ENCODE data around the gene FYB2. TPM values are rescaled to one million over a fixed set of nuclear protein-coding genes. Genes with fewer than 3 reads are reported as not detected.

Gene FYB2
- 0.40 TPM for polyA plus RNA-seq (2013, experiment 1 of 2)
- not detected for polyA plus RNA-seq (2013, experiment 2 of 2)

- Histone ChIP-seq H3K4me3 (ENCODE audit: low read length) (peak within 1 kb of the TSS; percentile 34; the same call in 1 of the 2 replicates), H3K9me3 (ENCODE audit: insufficient read depth, low read depth, low read length) (0 out of 2 replicates have a peak, but pooled peaks cover 2% of the 10 kb centered on the region), H3K9ac (ENCODE audit: low read depth, low read length) (no peak within 1 kb of the TSS), H3K36me3 (ENCODE audit: insufficient read depth, low read length) (no peaks in the 10 kb centered on the region), H3K27ac (ENCODE audit: low read depth, low read length) (peak within 1 kb of the TSS; percentile 31; the same call in 1 of the 2 replicates), H3K4me1 (ENCODE audit: insufficient read depth, low read length) (peaks cover 15% of the 10 kb centered on the region; the same call in 1 of the 2 replicates), H3K27me3 (ENCODE audit: insufficient read depth, low read length) (peaks cover 7% of the 10 kb centered on the region; the same call in 1 of the 2 replicates)
- 30% methylated on average over 10 of the region's 10 CpGs for WGBS
Measured at GRCh38 chr1:56819387-56819899, at the start of gene FYB2. Gene FYB2, minus strand, starts transcription at chr1:56819404. Its CDS starts 114 bp downstream, at chr1:56819290.

- H3K9ac ChIP-seq (ENCODE audit: low read depth, low read length) = no peak overlapping the region
- H3K27ac ChIP-seq (ENCODE audit: low read depth, low read length) = no peak overlapping the region
- H3K9me3 ChIP-seq (ENCODE audit: insufficient read depth, low read depth, low read length) = no peaks in the 10 kb centered on the region
- no peaks in the 10 kb centered on the region for H3K36me3 ChIP-seq (ENCODE audit: insufficient read depth, low read length)
- H3K27me3 ChIP-seq (ENCODE audit: insufficient read depth, low read length) = no peaks in the 10 kb centered on the region
- no peaks in the 10 kb centered on the region for H3K4me1 ChIP-seq (ENCODE audit: insufficient read depth, low read length)
- WGBS = 97% methylated on average over 2 of the region's 2 CpGs
- no peak overlapping the region for H3K4me3 ChIP-seq (ENCODE audit: low read length)
Measured at GRCh38 chr1:56868761-56869160, 49.6 kb upstream of the FYB2 start.

GRCh38 chr1:56867491-56867890, 48.3 kb upstream of the FYB2 start:
- Histone ChIP-seq H3K9me3 (ENCODE audit: insufficient read depth, low read depth, low read length) (no peaks in the 10 kb centered on the region), H3K9ac (ENCODE audit: low read depth, low read length) (no peak overlapping the region), H3K36me3 (ENCODE audit: insufficient read depth, low read length) (no peaks in the 10 kb centered on the region), H3K4me1 (ENCODE audit: insufficient read depth, low read length) (no peaks in the 10 kb centered on the region), H3K4me3 (ENCODE audit: low read length) (no peak overlapping the region), H3K27me3 (ENCODE audit: insufficient read depth, low read length) (no peaks in the 10 kb centered on the region), H3K27ac (ENCODE audit: low read depth, low read length) (no peak overlapping the region)
- WGBS = 90% methylated on average over 5 of the region's 5 CpGs

GRCh38 chr1:56866656-56867055, 47.5 kb upstream of the FYB2 start:
- 97% methylated on average over 2 of the region's 2 CpGs for WGBS
- no peaks in the 10 kb centered on the region for H3K27me3 ChIP-seq (ENCODE audit: insufficient read depth, low read length)
- no peak overlapping the region for H3K9ac ChIP-seq (ENCODE audit: low read depth, low read length)
- no peaks in the 10 kb centered on the region for H3K36me3 ChIP-seq (ENCODE audit: insufficient read depth, low read length)
- no peaks in the 10 kb centered on the region for H3K9me3 ChIP-seq (ENCODE audit: insufficient read depth, low read depth, low read length)
- H3K4me3 ChIP-seq (ENCODE audit: low read length) = no peak overlapping the region
- no peaks in the 10 kb centered on the region for H3K4me1 ChIP-seq (ENCODE audit: insufficient read depth, low read length)
- H3K27ac ChIP-seq (ENCODE audit: low read depth, low read length) = no peak overlapping the region

GRCh38 chr1:56864430-56864829, 45.2 kb upstream of the FYB2 start:
- Histone ChIP-seq H3K36me3 (ENCODE audit: insufficient read depth, low read length) (no peaks in the 10 kb centered on the region), H3K27me3 (ENCODE audit: insufficient read depth, low read length) (no peaks in the 10 kb centered on the region), H3K9ac (ENCODE audit: low read depth, low read length) (no peak overlapping the region), H3K9me3 (ENCODE audit: insufficient read depth, low read depth, low read length) (no peaks in the 10 kb centered on the region), H3K27ac (ENCODE audit: low read depth, low read length) (no peak overlapping the region), H3K4me1 (ENCODE audit: insufficient read depth, low read length) (no peaks in the 10 kb centered on the region), H3K4me3 (ENCODE audit: low read length) (no peak overlapping the region)
- 69% methylated on average over 2 of the region's 2 CpGs for WGBS

- H3K27me3 ChIP-seq (ENCODE audit: insufficient read depth, low read length) = no peaks in the 10 kb centered on the region
- no peaks in the 10 kb centered on the region for H3K4me1 ChIP-seq (ENCODE audit: insufficient read depth, low read length)
- H3K36me3 ChIP-seq (ENCODE audit: insufficient read depth, low read length) = no peaks in the 10 kb centered on the region
- 83% methylated on average over 3 of the region's 3 CpGs for WGBS
- no peak overlapping the region for H3K27ac ChIP-seq (ENCODE audit: low read depth, low read length)
- H3K9me3 ChIP-seq (ENCODE audit: insufficient read depth, low read depth, low read length) = no peaks in the 10 kb centered on the region
- no peak overlapping the region for H3K4me3 ChIP-seq (ENCODE audit: low read length)
- H3K9ac ChIP-seq (ENCODE audit: low read depth, low read length) = no peak overlapping the region
Measured at GRCh38 chr1:56863265-56863992, 44.2 kb upstream of the FYB2 start.

GRCh38 chr1:56859287-56859686, 40.1 kb upstream of the FYB2 start:
- H3K36me3 ChIP-seq (ENCODE audit: insufficient read depth, low read length) = no peaks in the 10 kb centered on the region
- H3K9me3 ChIP-seq (ENCODE audit: insufficient read depth, low read depth, low read length) = no peaks in the 10 kb centered on the region
- H3K27ac ChIP-seq (ENCODE audit: low read depth, low read length) = no peak overlapping the region
- H3K4me3 ChIP-seq (ENCODE audit: low read length) = no peak overlapping the region
- H3K27me3 ChIP-seq (ENCODE audit: insufficient read depth, low read length) = no peaks in the 10 kb centered on the region
- H3K9ac ChIP-seq (ENCODE audit: low read depth, low read length) = no peak overlapping the region
- no peaks in the 10 kb centered on the region for H3K4me1 ChIP-seq (ENCODE audit: insufficient read depth, low read length)

- H3K9me3 ChIP-seq (ENCODE audit: insufficient read depth, low read depth, low read length) = no peaks in the 10 kb centered on the region
- no peaks in the 10 kb centered on the region for H3K4me1 ChIP-seq (ENCODE audit: insufficient read depth, low read length)
- no peak overlapping the region for H3K4me3 ChIP-seq (ENCODE audit: low read length)
- no peak overlapping the region for H3K27ac ChIP-seq (ENCODE audit: low read depth, low read length)
- H3K27me3 ChIP-seq (ENCODE audit: insufficient read depth, low read length) = no peaks in the 10 kb centered on the region
- no peak overlapping the region for H3K9ac ChIP-seq (ENCODE audit: low read depth, low read length)
- H3K36me3 ChIP-seq (ENCODE audit: insufficient read depth, low read length) = no peaks in the 10 kb centered on the region
Measured at GRCh38 chr1:56856186-56856585, 37.0 kb upstream of the FYB2 start.

GRCh38 chr1:56855190-56855589, 36.0 kb upstream of the FYB2 start:
- Histone ChIP-seq H3K27ac (ENCODE audit: low read depth, low read length) (no peak overlapping the region), H3K9ac (ENCODE audit: low read depth, low read length) (no peak overlapping the region), H3K4me3 (ENCODE audit: low read length) (no peak overlapping the region), H3K9me3 (ENCODE audit: insufficient read depth, low read depth, low read length) (no peaks in the 10 kb centered on the region), H3K36me3 (ENCODE audit: insufficient read depth, low read length) (no peaks in the 10 kb centered on the region), H3K27me3 (ENCODE audit: insufficient read depth, low read length) (no peaks in the 10 kb centered on the region), H3K4me1 (ENCODE audit: insufficient read depth, low read length) (peaks cover 6% of the 10 kb centered on the region; the same call in 1 of the 2 replicates)
- 83% methylated on average over 1 of the region's 1 CpG for WGBS

GRCh38 chr1:56854521-56855099, 35.4 kb upstream of the FYB2 start, which contains the start of gene C8A:
Gene C8A, plus strand, starts transcription at chr1:56854797. Its CDS starts 105 bp downstream, at chr1:56854902.
- Histone ChIP-seq H3K4me1 (ENCODE audit: insufficient read depth, low read length) (peaks cover 11% of the 10 kb centered on the region; the same call in 1 of the 2 replicates), H3K9ac (ENCODE audit: low read depth, low read length) (no peak within 1 kb of the TSS), H3K9me3 (ENCODE audit: insufficient read depth, low read depth, low read length) (no peaks in the 10 kb centered on the region), H3K4me3 (ENCODE audit: low read length) (no peak within 1 kb of the TSS), H3K36me3 (ENCODE audit: insufficient read depth, low read length) (no peaks in the 10 kb centered on the region), H3K27me3 (ENCODE audit: insufficient read depth, low read length) (no peaks in the 10 kb centered on the region), H3K27ac (ENCODE audit: low read depth, low read length) (no peak within 1 kb of the TSS)
- 98% methylated on average over 2 of the region's 3 CpGs for whole genome bisulfite sequencing

- Histone ChIP-seq H3K4me1 (ENCODE audit: insufficient read depth, low read length) (peaks cover 16% of the 10 kb centered on the region; the same call in 1 of the 2 replicates), H3K36me3 (ENCODE audit: insufficient read depth, low read length) (no peaks in the 10 kb centered on the region), H3K27ac (ENCODE audit: low read depth, low read length) (no peak overlapping the region), H3K27me3 (ENCODE audit: insufficient read depth, low read length) (no peaks in the 10 kb centered on the region), H3K4me3 (ENCODE audit: low read length) (no peak overlapping the region), H3K9me3 (ENCODE audit: insufficient read depth, low read depth, low read length) (no peaks in the 10 kb centered on the region), H3K9ac (ENCODE audit: low read depth, low read length) (no peak overlapping the region)
- WGBS = 0% methylated on average over 1 of the region's 1 CpG
Measured at GRCh38 chr1:56852476-56852875, 33.3 kb upstream of the FYB2 start.

All from HUES64 (cell line).